Stimulated activated CD4-positive, alpha-beta T cell treated with anti-CD3 and anti-CD28 coated beads, Interleukin-1b, Interleukin-23, amount 100 ng/mL, for 4 hours (primary cell): ENCODE data around the gene C19orf25.

ENCODE experiments used
- DNase-seq, 2 donors: peaks; one replicate each; pipeline ENCODE4 v3.0.0-alpha.2; 2020; ENCODE audit warnings: low read depth in 2 of 2

C19orf25 gene

DNA sequence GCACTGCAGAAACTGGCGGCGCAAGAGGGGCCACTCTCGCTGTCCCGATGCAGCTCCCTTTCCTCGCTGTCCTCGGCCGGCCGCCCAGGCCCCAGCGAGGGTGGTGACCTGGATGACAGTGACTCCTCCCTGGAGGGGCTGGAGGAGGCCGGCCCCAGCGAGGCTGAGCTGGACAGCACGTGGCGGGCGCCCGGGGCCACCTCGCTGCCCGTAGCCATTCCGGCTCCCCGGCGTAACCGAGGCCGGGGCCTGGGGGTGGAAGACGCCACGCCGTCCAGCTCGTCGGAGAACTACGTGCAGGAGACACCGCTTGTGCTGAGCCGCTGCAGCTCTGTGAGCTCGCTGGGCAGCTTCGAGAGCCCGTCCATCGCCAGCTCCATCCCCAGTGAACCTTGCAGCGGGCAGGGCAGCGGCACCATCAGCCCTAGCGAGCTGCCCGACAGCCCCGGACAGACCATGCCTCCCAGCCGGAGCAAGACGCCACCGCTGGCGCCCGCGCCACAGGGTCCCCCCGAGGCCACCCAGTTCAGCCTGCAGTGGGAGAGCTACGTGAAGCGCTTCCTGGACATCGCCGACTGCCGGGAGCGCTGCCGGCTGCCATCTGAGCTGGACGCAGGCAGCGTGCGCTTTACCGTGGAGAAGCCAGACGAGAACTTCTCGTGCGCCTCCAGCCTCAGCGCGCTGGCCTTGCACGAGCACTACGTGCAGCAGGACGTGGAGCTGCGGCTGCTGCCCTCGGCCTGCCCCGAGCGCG, 12.4 kb downstream of the C19orf25 start:
- no peak for DNase-seq

GRCh38 chr19:1466018-1466460, 13.0 kb downstream of the C19orf25 start:
- no peak for DNase-seq

- DNase-seq = no peak
These were observed 13.6 kb downstream of the C19orf25 start for GRCh38 chr19:1465191-1466016.

GRCh38 chr19:1461862-1462261, 17.2 kb downstream of the C19orf25 start:
- DNase-seq = no peak

DNA sequence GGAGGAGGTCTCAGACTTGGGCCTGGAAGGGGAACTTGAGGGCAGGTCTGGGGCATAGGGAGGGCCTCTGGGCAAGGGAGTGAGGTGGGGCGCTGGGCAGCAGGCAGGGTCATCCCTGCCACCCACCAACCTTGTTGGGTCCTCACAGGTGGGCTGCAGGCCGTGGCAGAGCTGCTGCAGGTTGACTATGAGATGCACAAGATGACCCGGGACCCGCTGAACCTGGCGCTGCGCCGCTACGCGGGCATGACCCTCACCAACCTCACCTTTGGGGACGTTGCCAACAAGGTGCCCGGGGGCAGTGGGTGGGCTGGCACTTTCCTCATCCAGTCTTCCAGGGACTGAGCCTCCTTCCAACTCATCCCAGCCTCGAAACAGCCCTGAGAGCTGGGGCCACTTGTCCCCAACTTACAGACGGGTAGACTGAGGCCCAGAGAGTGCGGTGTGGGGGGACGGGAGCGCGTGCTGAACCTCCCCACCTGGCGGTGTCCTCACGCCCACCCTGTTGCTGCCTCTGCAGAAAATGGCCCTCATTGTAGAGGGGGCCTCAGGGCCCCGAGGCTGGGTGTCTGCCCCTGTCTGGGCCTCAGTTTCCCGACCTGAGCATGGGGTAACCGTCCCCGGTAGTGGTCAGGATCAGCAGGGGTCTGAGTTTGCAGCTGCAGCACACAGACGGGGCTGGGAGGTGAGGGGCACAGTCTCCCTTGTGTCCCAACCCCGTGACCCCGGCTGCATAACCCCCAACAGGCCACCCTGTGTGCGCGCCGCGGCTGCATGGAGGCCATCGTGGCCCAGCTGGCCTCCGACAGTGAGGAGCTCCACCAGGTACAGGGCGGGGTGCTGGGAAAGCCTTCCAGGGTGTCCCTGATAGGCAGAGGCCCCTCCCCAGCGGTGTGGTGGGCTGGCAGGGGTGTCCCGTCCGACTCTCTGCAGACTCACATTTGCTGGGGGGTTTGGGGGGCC, 18.7 kb downstream of the C19orf25 start:
- DNase-seq = no peak

DNA sequence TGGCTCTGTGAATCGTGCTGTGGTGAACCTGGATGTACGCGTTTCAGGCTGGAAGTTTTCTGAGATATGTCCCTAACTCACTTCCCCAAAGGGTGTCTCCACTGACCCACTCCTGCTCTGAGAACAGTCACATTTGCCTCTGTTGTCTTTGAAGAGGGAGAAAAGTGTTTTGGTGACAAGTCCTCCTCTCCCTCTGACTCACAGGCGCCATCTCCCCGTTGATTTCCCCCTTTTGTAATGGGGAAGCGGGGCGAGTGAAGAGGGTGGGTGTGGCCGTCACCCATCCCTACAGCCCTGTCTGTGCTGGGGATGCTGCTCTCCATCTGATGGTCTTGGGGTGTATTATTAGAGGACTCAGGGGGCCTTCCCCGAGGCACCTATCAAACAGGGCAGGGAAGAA, 19.5 kb downstream of the C19orf25 start:
- DNase-seq = no peak

DNA sequence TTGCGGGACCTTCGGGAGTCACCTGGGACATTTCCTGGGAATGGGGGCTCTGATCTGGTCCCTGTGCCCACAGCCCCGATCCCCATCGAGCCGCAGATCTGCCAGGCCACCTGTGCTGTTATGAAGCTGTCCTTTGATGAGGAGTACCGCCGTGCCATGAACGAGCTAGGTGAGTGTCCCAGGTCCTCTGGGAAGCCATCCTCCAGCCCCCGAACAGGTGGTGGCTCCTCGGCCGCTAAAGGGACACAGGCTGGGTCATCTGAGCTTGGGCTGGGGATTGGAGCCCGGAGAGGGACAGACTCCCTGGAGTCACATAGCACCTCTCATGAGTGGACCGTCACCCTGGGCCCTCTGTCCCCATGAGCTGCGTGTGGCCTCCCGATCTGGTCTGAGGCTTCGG, 21.1 kb downstream of the C19orf25 start:
- no peak for DNase-seq

- DNase-seq = no peak
These were observed 21.8 kb downstream of the C19orf25 start for GRCh38 chr19:1457031-1457739.

DNA sequence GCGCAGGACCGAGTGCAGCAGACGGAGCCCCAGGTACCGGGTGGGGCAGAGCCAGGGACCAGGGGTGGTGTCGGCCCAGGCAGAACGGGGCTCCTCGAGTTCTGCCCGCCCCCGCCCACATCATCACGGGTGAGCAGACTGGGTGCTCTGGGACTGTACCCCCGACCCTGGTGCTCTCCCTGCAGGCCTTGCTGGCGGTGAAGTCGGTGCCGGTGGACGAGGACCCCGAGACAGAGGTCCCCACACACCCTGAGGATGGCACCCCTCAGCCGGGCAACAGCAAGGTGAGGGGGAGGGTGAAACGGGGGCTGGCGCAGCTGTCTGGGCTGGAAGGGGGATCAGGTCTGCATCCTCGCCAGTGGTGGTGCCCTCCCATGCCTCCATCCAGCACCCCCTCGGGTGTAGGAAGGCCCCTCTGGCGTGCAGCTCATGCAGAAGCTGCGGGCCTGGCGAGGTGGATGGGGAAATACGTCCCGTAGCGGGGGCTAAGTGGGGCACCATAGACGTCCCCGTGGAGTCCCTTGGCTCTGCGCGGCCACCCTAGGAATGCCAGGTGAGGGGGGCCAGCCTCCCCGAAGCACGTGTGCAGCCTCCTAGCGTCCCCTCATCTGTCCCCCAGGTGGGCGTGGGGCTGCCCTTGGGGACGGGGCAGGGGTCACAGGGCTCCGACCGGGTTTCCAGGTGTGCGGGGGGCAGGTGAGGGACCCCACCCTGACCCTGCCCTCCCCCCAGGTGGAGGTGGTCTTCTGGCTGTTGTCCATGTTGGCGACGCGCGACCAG, 22.7 kb downstream of the C19orf25 start:
- DNase-seq = no peak

- no peak for DNase-seq
These were observed 23.5 kb downstream of the C19orf25 start for GRCh38 chr19:1455336-1456120.

GRCh38 chr19:1455002-1455335, 24.0 kb downstream of the C19orf25 start:
- no peak for DNase-seq

DNA sequence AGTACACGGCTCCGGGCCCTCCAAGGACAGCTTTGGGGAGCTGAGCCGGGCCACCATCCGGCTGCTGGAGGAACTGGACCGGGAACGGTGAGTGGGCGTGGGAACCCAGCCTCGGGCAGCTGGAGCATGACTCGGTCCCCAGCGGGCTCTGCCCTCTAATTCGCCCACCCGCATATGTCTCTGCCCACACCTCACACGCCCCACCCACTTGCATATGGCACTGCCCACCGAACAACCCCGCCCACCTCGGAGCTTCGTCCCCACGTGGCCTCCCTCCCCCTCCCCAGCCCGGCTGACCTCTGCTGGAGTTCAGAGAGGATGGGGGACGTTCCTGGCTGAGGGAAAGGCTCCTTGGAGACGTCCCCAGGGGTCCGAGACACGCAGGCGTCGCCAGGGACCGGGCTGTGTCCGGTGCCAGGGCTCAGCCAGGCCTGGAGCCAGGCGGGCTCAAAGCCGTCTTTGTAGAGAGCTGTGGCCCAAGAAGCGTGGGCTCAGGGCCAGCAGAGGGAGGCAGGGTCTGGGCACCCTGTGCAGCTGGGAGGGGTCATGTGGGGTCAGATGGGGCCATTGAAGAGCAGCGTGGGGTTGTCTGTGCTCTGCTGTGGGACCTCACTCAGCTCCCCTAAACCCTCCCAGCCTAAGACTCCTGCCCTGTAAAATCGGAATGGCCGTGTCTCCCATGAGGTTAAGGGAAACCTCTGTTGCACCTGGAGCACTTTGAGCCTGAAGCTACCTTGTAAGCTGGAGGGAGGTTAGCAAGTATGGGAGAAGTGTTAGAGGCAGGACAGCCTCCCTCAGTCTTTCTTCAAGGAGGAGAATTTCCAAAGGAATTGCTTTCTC, 25.3 kb downstream of the C19orf25 start:
- DNase-seq = no peak

DNA sequence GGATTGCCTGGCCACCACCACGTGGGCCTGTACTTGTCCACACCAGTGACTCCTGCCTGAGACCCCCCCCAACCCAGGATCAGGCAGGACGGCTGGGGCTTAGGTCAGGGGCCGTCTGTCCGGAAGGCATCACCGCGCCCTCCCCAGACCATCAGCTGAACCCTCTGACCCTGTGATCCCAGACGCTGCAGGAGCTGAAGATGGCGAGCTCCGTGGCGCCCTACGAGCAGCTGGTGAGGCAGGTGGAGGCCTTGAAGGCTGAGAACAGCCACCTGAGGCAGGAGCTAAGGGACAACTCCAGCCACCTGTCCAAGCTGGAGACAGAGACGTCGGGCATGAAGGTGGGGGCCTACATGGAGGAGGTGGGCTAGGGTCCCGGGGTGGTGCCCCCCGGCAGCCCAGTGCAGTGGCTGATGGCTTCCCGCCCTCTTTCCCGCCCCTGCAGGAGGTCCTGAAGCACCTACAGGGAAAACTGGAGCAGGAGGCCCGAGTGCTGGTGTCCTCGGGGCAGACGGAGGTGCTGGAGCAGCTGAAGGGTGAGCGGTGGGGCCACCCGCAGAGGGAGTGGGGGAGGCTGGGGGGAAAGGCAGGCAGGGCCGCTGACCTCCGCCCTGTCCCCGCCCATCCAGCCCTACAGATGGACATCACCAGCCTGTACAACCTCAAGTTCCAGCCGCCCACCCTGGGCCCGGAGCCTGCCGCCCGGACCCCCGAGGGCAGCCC, 26.1 kb downstream of the C19orf25 start:
- DNase-seq = no peak

GRCh38 chr19:1451916-1452801, 26.9 kb downstream of the C19orf25 start:
- no peak for DNase-seq

GRCh38 chr19:1450735-1451731, 28.0 kb downstream of the C19orf25 start:
- no peak for DNase-seq
